Measurements from ENCODE around the gene HS3ST3A1.
"Not testable (repeated sequence)": the region's sequence is repeated elsewhere in the genome, so short reads cannot be mapped to it uniquely, and the experiment has no call there.

The HS3ST3A1 gene

GRCh38 chr17:13580790-13581189 lies 20.9 kb downstream of the HS3ST3A1 start:
- H3K4me3 ChIP-seq: no peak overlapping the region
- no peak overlapping the region for H3K27ac ChIP-seq

GRCh38 chr17:13576661-13577526 lies 24.8 kb downstream of the HS3ST3A1 start:
- Histone ChIP-seq H3K4me3 (no peak overlapping the region), H3K27ac (no peak overlapping the region)

- Histone ChIP-seq H3K4me3 (no peak overlapping the region), H3K27ac (no peak overlapping the region)
Observed at GRCh38 chr17:13575922-13576419, 25.8 kb downstream of the HS3ST3A1 start.

- Histone ChIP-seq H3K4me3 (no peak overlapping the region), H3K27ac (no peak overlapping the region)
Observed at GRCh38 chr17:13575466-13575865, 26.3 kb downstream of the HS3ST3A1 start.

DNA sequence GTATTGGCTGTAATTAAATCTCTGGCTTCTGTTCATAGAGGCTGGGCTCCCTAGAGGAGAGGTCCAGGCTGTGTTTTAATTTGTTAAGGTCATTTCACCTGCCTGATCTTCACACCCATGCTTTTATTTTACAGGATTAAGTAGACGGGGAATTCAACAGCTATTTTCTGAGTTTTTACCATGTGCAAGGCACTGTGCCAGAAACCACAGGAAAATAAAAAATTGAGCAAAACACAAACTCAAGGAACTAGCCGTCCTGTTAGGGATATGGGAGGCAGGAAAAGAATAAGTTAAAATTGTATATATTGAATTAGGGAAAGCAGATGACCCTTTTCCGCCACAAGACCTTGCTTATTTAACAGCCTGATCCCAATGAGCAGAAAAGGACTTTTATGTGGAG lies 29.1 kb downstream of the HS3ST3A1 start:
- Histone ChIP-seq H3K4me3 (no peak overlapping the region), H3K27ac (no peak overlapping the region)

- H3K27ac ChIP-seq: no peak overlapping the region
- no peak overlapping the region for H3K4me3 ChIP-seq
Observed at GRCh38 chr17:13569398-13570123, 32.2 kb downstream of the HS3ST3A1 start.

- peak overlapping the region in 1 of 21 experiments; percentile 11 for H3K27ac ChIP-seq
Observed at GRCh38 chr17:13568582-13569397, 32.9 kb downstream of the HS3ST3A1 start.

GRCh38 chr17:13563866-13564265 lies 37.9 kb downstream of the HS3ST3A1 start:
- no peak overlapping the region for H3K4me3 ChIP-seq
- H3K27ac ChIP-seq: no peak overlapping the region

More at GRCh38 chr17:13568582-13569397, 32.9 kb downstream of the HS3ST3A1 start:
- H3K4me3 ChIP-seq: no peak overlapping the region

GRCh38 chr17:13562271-13562800 lies 39.4 kb downstream of the HS3ST3A1 start:
- peak overlapping the region in 4 of 21 experiments; percentile 39 to 56 (median 48) for H3K27ac ChIP-seq
- H3K4me3 ChIP-seq: no peak overlapping the region

GRCh38 chr17:13561606-13562270 lies 40.0 kb downstream of the HS3ST3A1 start:
- H3K27ac ChIP-seq: peak overlapping the region in 4 of 21 experiments; percentile 30 to 51 (median 42)

GRCh38 chr17:13560935-13561334 lies 40.8 kb downstream of the HS3ST3A1 start:
- Histone ChIP-seq H3K4me3 (no peak overlapping the region), H3K27ac (peak overlapping the region in 1 of 21 experiments; percentile 51)

More at GRCh38 chr17:13561606-13562270, 40.0 kb downstream of the HS3ST3A1 start:
- no peak overlapping the region for H3K4me3 ChIP-seq

DNA sequence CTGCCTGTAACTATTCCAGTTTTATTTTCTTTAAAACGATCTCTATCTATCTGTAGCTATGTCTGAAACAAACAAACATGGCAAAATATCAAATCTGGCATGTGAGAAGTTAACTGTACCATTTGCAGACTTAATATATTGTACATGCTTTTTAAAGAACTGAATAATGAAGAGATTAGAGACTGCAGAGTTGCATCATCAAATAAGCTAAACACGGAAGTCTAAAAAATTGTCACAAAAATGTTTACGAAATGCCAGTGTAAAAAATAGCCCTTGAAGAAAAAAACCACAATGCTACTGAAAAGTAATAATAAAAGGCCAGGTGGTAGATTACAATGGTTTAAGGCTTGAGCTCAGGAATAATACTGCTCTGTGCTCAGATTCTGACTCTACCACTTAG lies 43.1 kb downstream of the HS3ST3A1 start:
- Histone ChIP-seq H3K4me3 (no peak overlapping the region), H3K27ac (no peak overlapping the region)

DNA sequence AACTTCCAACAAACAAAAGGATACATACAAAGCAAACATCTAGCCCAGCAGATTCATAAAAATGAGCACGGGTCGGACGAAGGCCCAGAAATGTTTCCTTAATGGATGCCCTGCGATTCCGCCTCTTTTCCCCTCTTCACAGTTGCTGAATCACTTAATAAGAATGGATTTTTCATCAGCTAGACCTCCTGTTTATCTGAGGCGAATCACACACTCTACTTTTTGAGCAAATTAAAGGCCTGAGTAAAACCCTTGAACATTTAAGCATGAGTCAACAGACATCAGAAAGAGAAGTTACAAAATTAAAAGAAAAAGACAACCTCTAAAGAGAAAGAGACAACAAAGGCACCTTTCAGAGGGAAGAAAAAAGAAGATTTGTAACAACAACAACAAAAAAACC lies 44.7 kb downstream of the HS3ST3A1 start:
- no peak overlapping the region for H3K4me3 ChIP-seq
- H3K27ac ChIP-seq: no peak overlapping the region

- H3K4me3 ChIP-seq: no peak overlapping the region
Observed at GRCh38 chr17:13554231-13554630, 47.5 kb downstream of the HS3ST3A1 start.

GRCh38 chr17:13550291-13550690 lies 51.4 kb downstream of the HS3ST3A1 start:
- Histone ChIP-seq H3K27ac (no peak overlapping the region), H3K4me3 (no peak overlapping the region)

More at GRCh38 chr17:13554231-13554630, 47.5 kb downstream of the HS3ST3A1 start:
- no peak overlapping the region for H3K27ac ChIP-seq

- H3K4me3 ChIP-seq, H3K27ac ChIP-seq: not testable (repeated sequence)
Observed at GRCh38 chr17:13548576-13548975, 53.2 kb downstream of the HS3ST3A1 start.

GRCh38 chr17:13546851-13547250 lies 54.9 kb downstream of the HS3ST3A1 start:
- no peak overlapping the region for H3K27ac ChIP-seq

GRCh38 chr17:13545941-13546340 lies 55.8 kb downstream of the HS3ST3A1 start:
- H3K27ac ChIP-seq: no peak overlapping the region
- no peak overlapping the region for H3K4me3 ChIP-seq

More at GRCh38 chr17:13546851-13547250, 54.9 kb downstream of the HS3ST3A1 start:
- H3K4me3 ChIP-seq: no peak overlapping the region

GRCh38 chr17:13544765-13545164 lies 57.0 kb downstream of the HS3ST3A1 start:
- Histone ChIP-seq H3K27ac (peak overlapping the region in 1 of 21 experiments; percentile 21), H3K4me3 (no peak overlapping the region)

Measured in skin epidermis (tissue), 12 donors.